Right ventricle myocardium superior (tissue), 1 donor: ENCODE measurements around the gene ISL1. TPM values are rescaled to one million over a fixed set of nuclear protein-coding genes. Genes with fewer than 3 reads are reported as not detected.
A peak's percentile ranks its signal among the peaks of the same experiment; 100 is the strongest.

Source experiments
- ATAC-seq: fragments of 200-7000 bp; cut with Tn5 transposase; one replicate; pipeline ENCODE4 v1.9.1; 2020; ENCODE audit warnings: mild to moderate bottlenecking; ENCODE audit not compliant: poor library complexity
- DNase-seq: peaks from one replicate; pipeline ENCODE4 v3.0.0-alpha.2; 2020
- intact Hi-C: fragments of 100-400 bp; cut with DNase I; formaldehyde crosslinking; loops from one replicate; pipeline ENCODE4 v1.11.2; 2022
- long read RNA-seq: library from polyadenylated mRNA; unstranded; transcript quantifications from one replicate; pipeline ENCODE4 v2.0.0, GENCODE V29; 2021
- total RNA-seq: library from RNA; stranded (reverse); fragmentation: NEBNext Ultra II Directional; extraction: Animal tissue kit (Norgen Biotek cat#: 25700); gene quantifications from one replicate; pipeline ENCODE4 v1.2.1, GENCODE V29; 2021
- donor health status: DM: no; HTN: yes; CAD: no; lungs with severe emphysema.

The ISL1 gene
- total RNA-seq = not detected
- long read RNA-seq, partial matches to known transcripts = 0 of 1 reads
- long read RNA-seq, other reads (novel, unspliced or antisense) = 0 of 1 reads

- ATAC-seq = peak; percentile 43
- peak; percentile 52 for DNase-seq
- intact Hi-C loops = no loop called here
Measured at GRCh38 chr5:51383131-51384121, at the start of gene ISL1. ISL1 (plus strand) TSS chr5:51383448; CDS start chr5:51383672, 224 bp downstream.

- intact Hi-C loops = no loop called here
- ATAC-seq = no peak
- DNase-seq = no peak
Measured at GRCh38 chr5:51336878-51337277, 46.4 kb upstream of the ISL1 start.

- intact Hi-C loops = no loop called here
Measured at GRCh38 chr5:51345106-51345505, 38.1 kb upstream of the ISL1 start.

GRCh38 chr5:51347157-51347556 is 36.1 kb upstream of the ISL1 start:
- intact Hi-C loops = no loop called here
- ATAC-seq (no peak), DNase-seq (no peak)

More at GRCh38 chr5:51345106-51345505, 38.1 kb upstream of the ISL1 start:
- no peak for ATAC-seq
- no peak for DNase-seq

- intact Hi-C loops = no loop called here
- no peak for DNase-seq
- no peak for ATAC-seq
Measured at GRCh38 chr5:51347704-51348103, 35.5 kb upstream of the ISL1 start.

GRCh38 chr5:51371052-51371451 is 12.2 kb upstream of the ISL1 start:
- intact Hi-C loops = no loop called here
- ATAC-seq (no peak), DNase-seq (no peak)

GRCh38 chr5:51373880-51374523 is 9.2 kb upstream of the ISL1 start:
- DNase-seq (no peak), ATAC-seq (no peak)
- intact Hi-C loops = no loop called here

- DNase-seq = no peak
- no peak for ATAC-seq
- intact Hi-C loops = no loop called here
Measured at GRCh38 chr5:51375084-51375483, 8.2 kb upstream of the ISL1 start.

GRCh38 chr5:51376509-51376908 is 6.7 kb upstream of the ISL1 start:
- ATAC-seq = no peak
- DNase-seq = no peak
- intact Hi-C loops = no loop called here

GRCh38 chr5:51377151-51378060 is 5.8 kb upstream of the ISL1 start:
- intact Hi-C loops = no loop called here
- ATAC-seq (no peak), DNase-seq (no peak)

- intact Hi-C loops = no loop called here
- DNase-seq (no peak), ATAC-seq (no peak)
Measured at GRCh38 chr5:51378061-51378409, 5.2 kb upstream of the ISL1 start.

GRCh38 chr5:51378448-51379330 is 4.6 kb upstream of the ISL1 start:
- ATAC-seq (no peak), DNase-seq (no peak)
- intact Hi-C loops = no loop called here

- no peak for ATAC-seq
- intact Hi-C loops = no loop called here
- DNase-seq = no peak
Measured at GRCh38 chr5:51379331-51379700, 3.9 kb upstream of the ISL1 start.

GRCh38 chr5:51380603-51381207 is 2.5 kb upstream of the ISL1 start:
- intact Hi-C loops = no loop called here
- DNase-seq = no peak
- no peak for ATAC-seq

- no peak for DNase-seq
- no peak for ATAC-seq
- intact Hi-C loops = no loop called here
Measured at GRCh38 chr5:51381761-51382474, 1.3 kb upstream of the ISL1 start.

GRCh38 chr5:51382521-51383130 is 622 bp upstream of the ISL1 start:
- ATAC-seq (no peak), DNase-seq (no peak)
- intact Hi-C loops = no loop called here
